Measurements from ENCODE around the gene ZNF418.
"Not testable (repeated sequence)": the region's sequence is repeated elsewhere in the genome, so short reads cannot be mapped to it uniquely, and the experiment has no call there.

ZNF418 gene

DNA sequence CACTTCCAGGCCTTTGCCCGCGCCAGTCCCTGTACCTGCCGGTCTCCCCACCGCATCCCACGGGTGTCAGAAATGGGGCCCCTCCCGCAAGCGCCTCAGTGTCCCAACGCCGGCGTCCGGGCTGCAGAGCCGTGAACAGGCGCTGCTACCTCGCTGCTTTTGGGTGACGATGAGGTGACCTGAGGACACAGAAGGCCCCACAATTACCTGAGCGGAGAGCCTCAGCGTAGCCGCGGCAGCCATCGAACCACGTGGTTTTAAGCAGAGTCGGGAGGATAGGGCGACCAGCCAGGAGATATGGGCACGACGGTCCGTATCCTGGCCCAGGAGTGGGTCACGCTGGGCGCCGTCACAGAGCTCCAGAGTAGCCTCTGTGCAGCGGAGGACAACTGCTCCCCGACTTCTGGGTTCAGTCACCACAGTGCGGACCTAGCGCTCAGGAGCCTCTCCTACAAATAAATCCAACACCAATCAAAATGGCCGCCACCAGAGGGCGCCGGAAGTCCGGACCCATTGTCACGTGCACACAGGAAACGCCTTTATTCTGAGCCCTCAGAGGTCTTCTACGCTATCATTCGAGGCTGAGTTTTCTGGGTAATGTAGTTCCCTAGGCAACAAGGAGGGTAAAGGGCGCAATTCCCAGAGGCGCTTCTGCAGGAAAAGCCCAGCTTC lies 46.5 kb downstream of the ZNF418 start, which contains the start of gene ZNF814:
TSS of gene ZNF814 (minus strand) at position 478 of the 672 bp plus-strand sequence. CDS start at position 243, 235 bp downstream.
- DNase-seq = peak; percentile 86

DNA sequence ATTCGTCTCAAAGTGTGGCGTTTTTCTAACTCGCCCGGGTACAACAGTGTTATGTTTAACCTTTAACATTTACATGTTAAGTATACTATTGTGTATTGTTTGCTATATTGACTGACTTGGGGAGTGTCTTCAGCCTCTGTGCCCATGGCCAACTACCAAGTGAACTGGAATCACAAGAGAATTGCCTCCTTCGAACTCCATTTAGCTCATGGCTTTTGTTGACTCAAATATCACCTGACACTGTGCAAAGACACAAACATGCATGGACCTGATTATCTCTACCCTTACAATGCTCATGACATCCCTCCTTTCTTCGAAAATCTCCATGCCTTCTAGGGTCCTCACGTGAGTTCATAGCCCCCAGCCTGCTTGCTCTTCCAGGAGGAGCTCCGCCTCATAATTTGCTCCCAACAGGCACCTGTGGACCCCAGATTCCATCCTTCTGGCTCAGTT lies 47.1 kb downstream of the ZNF418 start:
- DNase-seq = no peak

DNA sequence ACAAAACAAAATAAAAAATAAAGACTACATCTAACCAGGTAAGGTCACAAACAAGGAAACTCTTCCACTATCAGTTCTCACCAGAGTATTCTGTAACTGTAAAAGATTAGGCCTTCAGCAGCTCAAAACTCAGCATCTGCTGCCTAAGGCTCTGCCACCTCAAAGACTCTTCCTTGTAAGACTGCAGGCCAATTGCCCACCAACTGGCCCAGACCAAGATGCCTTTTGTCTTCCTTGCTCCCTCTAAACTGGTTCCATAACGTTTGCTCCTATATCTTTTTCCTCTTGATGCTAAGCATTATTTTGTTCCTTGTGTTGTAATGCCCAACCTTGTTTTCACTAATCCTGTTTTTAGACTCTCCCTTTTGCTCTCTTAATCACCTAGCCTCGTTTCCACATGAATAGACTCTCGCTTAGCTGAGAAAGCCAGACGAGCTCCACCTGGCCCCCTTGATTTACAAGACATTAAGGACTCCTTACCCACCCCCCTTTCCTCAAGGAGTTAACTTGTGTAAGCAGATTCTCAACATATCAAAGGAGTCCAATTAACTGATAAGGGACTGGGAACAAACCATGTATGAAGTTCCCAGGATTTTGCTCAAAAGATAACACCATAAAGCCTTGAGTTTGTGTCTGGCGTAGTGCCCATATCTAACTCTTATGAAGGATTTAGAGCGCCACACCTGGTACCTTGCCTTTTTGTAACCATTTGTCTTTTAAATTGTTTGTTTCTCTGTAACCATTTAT lies 47.8 kb downstream of the ZNF418 start:
- DNase-seq = no peak

DNA sequence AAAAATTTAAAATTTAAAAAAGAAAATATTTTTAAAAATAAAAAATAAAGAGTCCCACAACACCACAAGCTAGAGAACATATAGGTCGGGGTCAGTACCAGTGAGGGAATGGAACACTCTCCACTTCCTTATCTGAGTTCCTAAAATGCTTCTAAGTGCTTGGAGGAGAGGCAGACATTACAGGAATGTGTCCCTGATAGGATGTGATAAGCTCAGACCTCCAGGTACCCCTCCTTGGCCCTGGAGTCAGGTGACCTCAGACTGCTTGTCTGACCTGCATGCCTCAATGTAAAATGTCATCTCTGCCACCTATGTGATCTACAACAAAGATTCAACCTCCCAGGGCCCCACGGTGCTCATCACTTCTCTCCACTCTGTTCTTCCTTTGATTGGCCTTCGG lies 49.2 kb downstream of the ZNF418 start:
- no peak for DNase-seq

DNA sequence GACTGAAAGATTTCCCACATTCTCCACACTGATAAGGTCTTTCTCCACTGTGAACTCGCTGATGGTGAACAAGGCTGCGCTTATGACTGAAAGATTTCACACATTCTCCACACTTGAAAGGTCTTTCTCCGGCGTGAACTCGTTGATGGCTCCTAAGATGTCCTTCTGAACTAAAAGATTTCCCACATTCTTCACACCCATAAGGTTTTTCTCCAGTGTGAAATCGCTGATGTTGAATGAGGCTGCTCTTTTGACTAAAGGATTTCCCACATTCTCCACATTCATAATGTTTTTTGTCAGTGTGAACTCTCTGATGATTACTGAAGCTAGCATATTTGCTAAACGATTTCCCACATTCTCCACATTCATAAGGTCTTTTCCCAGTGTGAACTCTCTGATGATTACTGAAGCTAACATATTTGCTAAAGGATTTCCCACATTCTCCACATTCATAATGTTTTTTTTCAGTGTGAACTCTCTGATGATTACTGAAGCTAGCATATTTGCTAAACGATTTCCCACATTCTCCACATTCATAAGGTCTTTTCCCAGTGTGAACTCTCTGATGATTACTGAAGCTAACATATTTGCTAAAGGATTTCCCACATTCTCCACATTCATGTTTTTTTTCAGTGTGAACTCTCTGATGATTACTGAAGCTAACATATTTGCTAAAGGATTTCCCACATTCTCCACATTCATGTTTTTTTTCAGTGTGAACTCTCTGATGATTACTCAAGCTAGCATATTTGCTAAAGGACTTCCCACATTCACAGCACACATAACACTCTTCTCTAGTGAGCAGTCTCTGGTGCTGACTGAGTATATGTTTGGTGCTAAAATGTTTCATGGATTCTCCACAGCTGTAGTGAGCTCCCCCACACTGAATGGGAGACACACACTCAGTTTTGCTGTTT lies 61.1 kb downstream of the ZNF418 start:
- DNase-seq = not testable (repeated sequence)

DNA sequence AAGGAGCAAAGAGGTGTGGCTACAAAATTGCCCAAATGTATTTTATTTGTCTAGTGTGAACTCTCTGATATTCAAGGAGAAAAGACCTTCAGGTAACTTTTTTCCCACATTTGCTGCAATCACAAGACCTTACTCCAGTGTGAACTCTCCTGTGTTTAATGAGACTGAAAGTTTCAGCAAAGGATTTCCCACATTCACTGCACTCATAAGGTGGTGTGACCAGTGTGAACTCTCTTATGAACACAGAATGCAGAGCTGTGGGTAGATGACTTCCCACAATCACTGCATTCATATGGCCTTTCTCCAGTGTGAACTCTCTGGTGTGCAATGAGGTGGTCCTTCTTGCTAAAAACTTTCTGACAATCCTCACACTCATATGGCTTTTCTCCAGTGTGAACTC lies 62.8 kb downstream of the ZNF418 start:
- no peak for DNase-seq

Data from fibroblast of skin of right quadriceps (primary cell).